ENCODE data around the gene COL9A3.

The COL9A3 gene

GRCh38 chr20:62806383-62807050 is 10.3 kb upstream of the COL9A3 start:
- Histone ChIP-seq H3K27ac (ENCODE audit: low read depth, low read length) (no peak overlapping the region), H3K4me1 (ENCODE audit: control insufficient read depth, insufficient read depth, low read length) (peaks cover 11% of the 10 kb centered on the region), H3K9me3 (ENCODE audit: control insufficient read depth, insufficient read depth, low read depth, low read length) (no peaks in the 10 kb centered on the region), H3K27me3 (ENCODE audit: control insufficient read depth, insufficient read depth, low read length) (no peaks in the 10 kb centered on the region), H3K36me3 (ENCODE audit: control insufficient read depth, insufficient read depth, low read length) (peaks cover 32% of the 10 kb centered on the region), H3K4me3 (ENCODE audit: low read depth, low read length) (peak overlapping the region; percentile 81; the same call in 1 of the 2 replicates), H3K9ac (ENCODE audit: low read length) (no peak overlapping the region)

DNA sequence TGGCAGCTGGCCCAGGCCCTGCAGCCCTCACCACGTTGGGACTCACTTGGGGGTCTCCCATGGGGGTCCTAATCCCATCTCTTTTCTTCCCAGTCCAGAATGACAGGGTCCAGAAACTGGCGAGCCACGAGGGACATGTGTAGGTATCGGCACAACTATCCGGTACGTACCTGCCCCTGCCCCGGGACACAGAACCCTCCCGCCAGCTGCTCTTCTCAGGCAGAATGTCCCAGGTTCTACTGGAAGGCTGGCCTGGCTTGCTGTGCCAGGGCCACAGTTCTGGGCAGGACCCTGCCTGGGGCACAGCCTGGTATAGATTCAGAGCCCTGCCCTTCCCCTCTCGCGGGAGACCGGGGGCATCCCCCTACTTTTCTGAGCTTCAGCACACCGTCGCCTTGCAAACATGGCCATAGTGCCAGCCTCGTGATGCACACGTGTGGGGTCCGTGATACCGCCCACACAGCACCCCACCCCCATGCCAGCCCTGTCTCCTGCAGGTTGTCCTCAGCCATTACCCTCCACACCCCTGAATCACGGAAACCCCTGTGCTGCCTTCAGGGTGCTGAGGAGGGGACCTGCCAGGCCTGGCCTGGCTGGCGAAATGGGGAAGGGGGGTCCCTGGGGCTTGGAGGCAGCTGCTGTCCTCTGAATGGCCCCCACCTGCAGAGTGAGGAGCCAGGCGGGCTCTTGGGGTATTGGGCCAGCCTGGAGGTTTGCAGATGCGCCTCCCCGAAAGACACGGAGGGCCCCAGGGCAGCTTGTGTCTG is 9.2 kb upstream of the COL9A3 start:
- H3K9ac ChIP-seq (ENCODE audit: low read length) = no peak overlapping the region
- H3K27ac ChIP-seq (ENCODE audit: low read depth, low read length) = no peak overlapping the region
- peaks cover 11% of the 10 kb centered on the region for H3K4me1 ChIP-seq (ENCODE audit: control insufficient read depth, insufficient read depth, low read length)
- H3K27me3 ChIP-seq (ENCODE audit: control insufficient read depth, insufficient read depth, low read length) = no peaks in the 10 kb centered on the region
- peaks cover 42% of the 10 kb centered on the region for H3K36me3 ChIP-seq (ENCODE audit: control insufficient read depth, insufficient read depth, low read length)
- H3K9me3 ChIP-seq (ENCODE audit: control insufficient read depth, insufficient read depth, low read depth, low read length) = no peaks in the 10 kb centered on the region
- H3K4me3 ChIP-seq (ENCODE audit: low read depth, low read length) = no peak overlapping the region

GRCh38 chr20:62808211-62808865 is 8.5 kb upstream of the COL9A3 start:
- Histone ChIP-seq H3K4me1 (ENCODE audit: control insufficient read depth, insufficient read depth, low read length) (peaks cover 11% of the 10 kb centered on the region), H3K4me3 (ENCODE audit: low read depth, low read length) (no peak overlapping the region), H3K27ac (ENCODE audit: low read depth, low read length) (no peak overlapping the region), H3K9ac (ENCODE audit: low read length) (no peak overlapping the region), H3K36me3 (ENCODE audit: control insufficient read depth, insufficient read depth, low read length) (peaks cover 46% of the 10 kb centered on the region), H3K27me3 (ENCODE audit: control insufficient read depth, insufficient read depth, low read length) (no peaks in the 10 kb centered on the region), H3K9me3 (ENCODE audit: control insufficient read depth, insufficient read depth, low read depth, low read length) (no peaks in the 10 kb centered on the region)

DNA sequence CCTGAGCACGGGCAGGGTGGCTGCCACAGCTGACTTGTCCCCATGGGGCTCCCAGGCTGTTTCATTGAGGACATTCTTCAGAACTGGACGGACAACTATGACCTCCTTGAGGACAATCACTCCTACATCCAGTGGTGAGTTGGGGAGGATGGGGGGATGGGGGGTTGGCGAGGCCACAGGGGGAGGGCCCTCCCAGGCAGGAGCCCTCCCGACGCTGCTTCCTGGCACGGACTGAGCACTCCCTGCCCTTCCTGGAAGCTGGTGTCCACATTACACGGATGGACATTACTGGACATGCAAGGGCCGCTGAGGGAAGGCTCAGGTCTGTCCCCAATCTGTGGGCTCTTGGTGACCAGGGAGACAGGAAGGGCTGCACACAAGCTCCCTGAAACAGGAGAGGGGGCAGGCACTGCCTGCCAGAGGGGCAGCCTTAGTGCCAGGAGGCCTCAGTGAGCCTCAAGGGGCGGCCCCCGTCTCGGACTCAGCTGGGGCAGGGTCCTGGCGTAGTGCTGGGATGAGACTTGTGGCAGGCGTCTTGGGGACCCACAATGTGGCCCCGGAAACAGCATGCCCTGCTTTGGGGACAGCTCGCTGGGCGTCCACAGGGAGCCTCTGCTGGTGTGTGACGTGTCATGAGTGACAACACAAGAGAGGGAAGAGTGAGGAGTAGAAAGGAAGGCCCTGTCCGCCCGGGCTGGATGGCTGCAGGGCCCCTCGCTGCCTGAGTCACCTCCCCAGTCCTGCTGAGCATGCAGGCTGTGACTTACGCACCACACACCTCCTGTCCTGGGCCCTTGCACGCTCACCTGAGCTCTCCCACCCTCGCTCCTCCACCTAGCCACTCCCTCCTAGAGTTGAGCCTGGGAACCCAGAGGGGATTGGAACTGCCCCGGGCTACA is 7.1 kb upstream of the COL9A3 start:
- H3K27me3 ChIP-seq (ENCODE audit: control insufficient read depth, insufficient read depth, low read length) = no peaks in the 10 kb centered on the region
- H3K36me3 ChIP-seq (ENCODE audit: control insufficient read depth, insufficient read depth, low read length) = peaks cover 46% of the 10 kb centered on the region
- no peak overlapping the region for H3K4me3 ChIP-seq (ENCODE audit: low read depth, low read length)
- no peak overlapping the region for H3K27ac ChIP-seq (ENCODE audit: low read depth, low read length)
- H3K9ac ChIP-seq (ENCODE audit: low read length) = no peak overlapping the region
- H3K9me3 ChIP-seq (ENCODE audit: control insufficient read depth, insufficient read depth, low read depth, low read length) = no peaks in the 10 kb centered on the region
- peaks cover 12% of the 10 kb centered on the region for H3K4me1 ChIP-seq (ENCODE audit: control insufficient read depth, insufficient read depth, low read length)

DNA sequence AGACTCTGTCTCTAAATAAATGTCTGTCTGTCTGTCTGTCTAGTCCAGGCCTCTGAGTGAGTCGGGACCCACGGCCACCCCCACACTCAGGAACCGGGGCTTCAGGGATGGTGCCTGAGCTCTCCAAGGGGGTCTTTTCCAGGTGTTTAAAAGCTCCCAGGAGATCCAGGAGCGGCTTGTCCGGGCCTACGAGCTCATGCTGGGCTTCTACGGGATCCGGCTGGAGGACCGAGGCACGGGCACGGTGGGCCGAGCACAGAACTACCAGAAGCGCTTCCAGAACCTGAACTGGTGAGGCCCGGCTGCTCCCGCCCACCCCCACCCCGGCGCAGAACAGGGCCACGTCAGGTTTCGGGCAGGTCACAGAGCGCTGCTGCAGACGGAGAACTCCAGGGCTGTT is 5.5 kb upstream of the COL9A3 start:
- Histone ChIP-seq H3K9me3 (ENCODE audit: control insufficient read depth, insufficient read depth, low read depth, low read length) (no peaks in the 10 kb centered on the region), H3K4me3 (ENCODE audit: low read depth, low read length) (no peak overlapping the region), H3K27me3 (ENCODE audit: control insufficient read depth, insufficient read depth, low read length) (peaks cover 3% of the 10 kb centered on the region; the same call in 1 of the 2 replicates), H3K27ac (ENCODE audit: low read depth, low read length) (no peak overlapping the region), H3K4me1 (ENCODE audit: control insufficient read depth, insufficient read depth, low read length) (peaks cover 13% of the 10 kb centered on the region), H3K9ac (ENCODE audit: low read length) (no peak overlapping the region), H3K36me3 (ENCODE audit: control insufficient read depth, insufficient read depth, low read length) (peaks cover 46% of the 10 kb centered on the region)

GRCh38 chr20:62811720-62812119 is 5.1 kb upstream of the COL9A3 start:
- Histone ChIP-seq H3K27me3 (ENCODE audit: control insufficient read depth, insufficient read depth, low read length) (peaks cover 6% of the 10 kb centered on the region; the same call in 1 of the 2 replicates), H3K36me3 (ENCODE audit: control insufficient read depth, insufficient read depth, low read length) (peaks cover 46% of the 10 kb centered on the region), H3K9ac (ENCODE audit: low read length) (no peak overlapping the region), H3K27ac (ENCODE audit: low read depth, low read length) (no peak overlapping the region), H3K4me3 (ENCODE audit: low read depth, low read length) (no peak overlapping the region), H3K9me3 (ENCODE audit: control insufficient read depth, insufficient read depth, low read depth, low read length) (no peaks in the 10 kb centered on the region), H3K4me1 (ENCODE audit: control insufficient read depth, insufficient read depth, low read length) (peaks cover 13% of the 10 kb centered on the region)

- peaks cover 46% of the 10 kb centered on the region for H3K36me3 ChIP-seq (ENCODE audit: control insufficient read depth, insufficient read depth, low read length)
These were observed 4.5 kb upstream of the COL9A3 start for GRCh38 chr20:62812181-62812906.

DNA sequence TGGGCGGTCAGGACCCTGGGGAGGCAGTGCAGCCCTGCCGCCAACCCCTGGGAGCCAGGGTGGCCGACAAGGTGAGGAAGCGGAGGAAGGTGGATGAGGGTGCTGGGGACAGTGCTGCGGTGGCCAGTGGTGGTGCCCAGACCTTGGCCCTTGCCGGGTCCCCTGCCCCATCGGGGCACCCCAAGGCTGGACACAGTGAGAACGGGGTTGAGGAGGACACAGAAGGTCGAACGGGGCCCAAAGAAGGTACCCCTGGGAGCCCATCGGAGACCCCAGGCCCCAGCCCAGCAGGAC is 4.0 kb upstream of the COL9A3 start:
- Histone ChIP-seq H3K9ac (ENCODE audit: low read length) (no peak overlapping the region), H3K36me3 (ENCODE audit: control insufficient read depth, insufficient read depth, low read length) (peaks cover 43% of the 10 kb centered on the region), H3K4me3 (ENCODE audit: low read depth, low read length) (no peak overlapping the region), H3K27ac (ENCODE audit: low read depth, low read length) (no peak overlapping the region), H3K4me1 (ENCODE audit: control insufficient read depth, insufficient read depth, low read length) (peaks cover 17% of the 10 kb centered on the region), H3K27me3 (ENCODE audit: control insufficient read depth, insufficient read depth, low read length) (peaks cover 15% of the 10 kb centered on the region), H3K9me3 (ENCODE audit: control insufficient read depth, insufficient read depth, low read depth, low read length) (no peaks in the 10 kb centered on the region)

More at GRCh38 chr20:62812181-62812906, 4.5 kb upstream of the COL9A3 start:
- H3K27me3 ChIP-seq (ENCODE audit: control insufficient read depth, insufficient read depth, low read length) = peaks cover 11% of the 10 kb centered on the region
- H3K27ac ChIP-seq (ENCODE audit: low read depth, low read length) = no peak overlapping the region
- peaks cover 13% of the 10 kb centered on the region for H3K4me1 ChIP-seq (ENCODE audit: control insufficient read depth, insufficient read depth, low read length)
- no peak overlapping the region for H3K4me3 ChIP-seq (ENCODE audit: low read depth, low read length)
- no peak overlapping the region for H3K9ac ChIP-seq (ENCODE audit: low read length)
- no peaks in the 10 kb centered on the region for H3K9me3 ChIP-seq (ENCODE audit: control insufficient read depth, insufficient read depth, low read depth, low read length)

- H3K4me1 ChIP-seq (ENCODE audit: control insufficient read depth, insufficient read depth, low read length) = peaks cover 17% of the 10 kb centered on the region
- H3K9ac ChIP-seq (ENCODE audit: low read length) = no peak overlapping the region
- H3K27me3 ChIP-seq (ENCODE audit: control insufficient read depth, insufficient read depth, low read length) = peaks cover 17% of the 10 kb centered on the region
- peaks cover 40% of the 10 kb centered on the region for H3K36me3 ChIP-seq (ENCODE audit: control insufficient read depth, insufficient read depth, low read length)
- no peaks in the 10 kb centered on the region for H3K9me3 ChIP-seq (ENCODE audit: control insufficient read depth, insufficient read depth, low read depth, low read length)
- no peak overlapping the region for H3K4me3 ChIP-seq (ENCODE audit: low read depth, low read length)
- no peak overlapping the region for H3K27ac ChIP-seq (ENCODE audit: low read depth, low read length)
These were observed 3.3 kb upstream of the COL9A3 start for GRCh38 chr20:62813588-62813987.

DNA sequence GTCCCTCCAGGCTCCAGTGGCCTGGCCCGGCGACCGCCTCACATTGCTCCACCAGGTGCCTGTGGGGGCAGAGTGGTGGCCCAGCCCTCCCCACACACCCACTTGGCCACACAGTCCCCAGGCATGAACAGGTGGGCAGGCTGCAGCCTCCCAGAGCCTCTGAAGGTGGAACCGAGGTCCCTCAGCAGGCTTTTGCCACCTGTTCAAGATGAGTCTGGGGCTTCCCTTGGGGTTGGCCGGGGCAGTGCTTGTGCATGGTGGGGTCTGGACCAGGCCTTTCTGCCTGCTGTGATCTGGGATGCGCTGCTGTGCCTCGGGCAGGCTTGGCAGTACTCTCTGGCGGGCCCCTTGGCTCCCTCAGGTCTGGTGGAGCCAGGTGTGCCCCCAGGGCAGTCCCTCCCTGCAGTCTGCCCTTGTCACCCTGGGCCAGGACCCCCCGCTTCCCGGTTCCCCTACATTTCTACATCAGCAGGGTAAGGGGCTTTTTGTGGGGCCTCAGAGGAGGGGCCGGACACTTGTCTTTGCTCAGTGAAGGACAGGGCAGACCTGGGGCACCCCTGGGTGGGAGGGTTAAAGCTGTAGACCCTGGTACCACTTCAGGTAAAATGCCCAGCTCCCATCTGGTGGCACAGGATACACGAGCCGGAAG is 2.7 kb upstream of the COL9A3 start:
- H3K4me1 ChIP-seq (ENCODE audit: control insufficient read depth, insufficient read depth, low read length) = peaks cover 17% of the 10 kb centered on the region
- H3K27me3 ChIP-seq (ENCODE audit: control insufficient read depth, insufficient read depth, low read length) = peaks cover 17% of the 10 kb centered on the region

More for the DNA sequence above, 2.7 kb upstream of the COL9A3 start:
- Histone ChIP-seq H3K27ac (ENCODE audit: low read depth, low read length) (no peak overlapping the region), H3K4me3 (ENCODE audit: low read depth, low read length) (no peak overlapping the region), H3K9me3 (ENCODE audit: control insufficient read depth, insufficient read depth, low read depth, low read length) (no peaks in the 10 kb centered on the region), H3K9ac (ENCODE audit: low read length) (no peak overlapping the region), H3K36me3 (ENCODE audit: control insufficient read depth, insufficient read depth, low read length) (peaks cover 36% of the 10 kb centered on the region)
